K562 (cell line): ENCODE results near the gene PPP1R9B. TPM values are rescaled to one million over a fixed set of nuclear protein-coding genes. Genes with fewer than 3 reads are reported as not detected.

Source experiments
- ATAC-seq: fragments of 200-7000 bp; cut with Tn5 transposase; 3 replicates; pipeline ENCODE4 v1.9.1; 2020; ENCODE audit warnings: moderate library complexity
- BruUV-seq: library from RNA; stranded (reverse); fragments of 400-500 nt; replicated peaks from 2 replicates; lab custom pipeline; 2021; lab: Mats Ljungman, UMichigan
- CTCF ChIA-PET: fragments of 300-600 bp; formaldehyde crosslinking; extraction: SDS; loops from one replicate; lab custom pipeline; 2021; ENCODE audit warnings: low intra/inter-chr PET ratio; lab: Yijun Ruan, JAX
- POLR2A ChIA-PET: fragments of 300-600, 350-650 bp; sonication (Branson Sonifier 250); formaldehyde crosslinking; extraction: SDS; loops from one replicate; lab custom pipeline; 2021; ENCODE audit warnings: antibody characterized with exemption, inconsistent platforms; lab: Yijun Ruan, JAX
- DNase-seq, 4 experiments: peaks; one replicate each; pipeline versions ENCODE4 v3.0.0 to v3.0.0-alpha.2; 2011 to 2018; ENCODE audit warnings: low spot score in 3 of 4, mixed read lengths in 3 of 4; ENCODE audit errors: extremely low read depth in 1 of 4
- FAIRE-seq: peaks from 2 replicates; lab custom pipeline; 2011; peaks lifted over from hg19 to GRCh38; lab: Jason Lieb, UNC
- H2AFZ ChIP-seq: 2 replicates; pipeline ENCODE4 v1.6.0; 2011; ENCODE audit warnings: low read depth, low read length, control low read depth, inconsistent platforms
- H3K27ac ChIP-seq: fragments of 200-600 bp; 3 replicates; pipeline ENCODE4 v1.8.0; 2011; ENCODE audit warnings: low read depth, mild to moderate bottlenecking, control low read depth, inconsistent platforms, low read length, moderate library complexity, mixed read lengths; ENCODE audit errors: extremely low read depth
- H3K27me3 ChIP-seq, 2 experiments: fragments of 300-600 bp in 1 of 2; 2 replicates in 1 of 2; 3 replicates in 1 of 2; pipeline versions ENCODE4 v1.6.0 to v1.8.0; 2011; ENCODE audit warnings: inconsistent platforms in 2 of 2, low read length in 2 of 2, mild to moderate bottlenecking in 1 of 2, mixed read lengths in 1 of 2, moderate library complexity in 1 of 2; ENCODE audit not compliant: control insufficient read depth in 2 of 2, insufficient read depth in 2 of 2
- H3K36me3 ChIP-seq: fragments of 300-600 bp; 3 replicates; pipeline ENCODE4 v1.8.0; 2011; ENCODE audit warnings: mild to moderate bottlenecking, low read length, inconsistent platforms; ENCODE audit not compliant: control insufficient read depth, insufficient read depth
- H3K4me1 ChIP-seq, 2 experiments: fragments of 200-600 bp in 1 of 2; replicated peaks in 1 of 2; 2 replicates in 1 of 2; 3 replicates in 1 of 2; pipeline versions ENCODE4 v1.5.1 to v1.8.0; 2011; ENCODE audit warnings: inconsistent platforms in 2 of 2, low read length in 2 of 2, mild to moderate bottlenecking in 1 of 2, mixed read lengths in 1 of 2, moderate library complexity in 1 of 2; ENCODE audit not compliant: control insufficient read depth in 2 of 2, insufficient read depth in 2 of 2
- H3K4me2 ChIP-seq: 2 replicates; pipeline ENCODE4 v1.6.1; 2011; ENCODE audit warnings: low read length, control low read depth, inconsistent platforms, mixed read lengths; ENCODE audit not compliant: insufficient read depth
- H3K4me3 ChIP-seq: fragments of 200-600 bp; sonication (generic), shearing (Covaris generic); 2 replicates; pipeline ENCODE4 v1.5.1; 2016; ENCODE audit warnings: control low read depth, inconsistent platforms
- H3K79me2 ChIP-seq: fragments of 200-600 bp; 3 replicates; pipeline ENCODE4 v1.8.0; 2011; ENCODE audit warnings: low read length, inconsistent platforms; ENCODE audit not compliant: control insufficient read depth, insufficient read depth
- H3K9ac ChIP-seq, 2 experiments: 2 replicates each; pipeline versions ENCODE4 v1.6.0 to v1.6.1; 2011; ENCODE audit warnings: low read depth in 2 of 2, low read length in 2 of 2, control low read depth in 1 of 2, inconsistent platforms in 1 of 2, mild to moderate bottlenecking in 1 of 2, mixed read lengths in 1 of 2; ENCODE audit not compliant: insufficient read depth in 1 of 2
- H3K9me1 ChIP-seq: one replicate; pipeline ENCODE4 v1.6.0; 2011; ENCODE audit warnings: inconsistent platforms, mild to moderate bottlenecking, low read length, moderate library complexity; ENCODE audit not compliant: control insufficient read depth, insufficient read depth
- H3K9me3 ChIP-seq: replicated peaks from 2 replicates; pipeline ENCODE4 v1.5.1; 2011; ENCODE audit warnings: low read depth, low read length, inconsistent platforms; ENCODE audit not compliant: control insufficient read depth, insufficient read depth
- H4K20me1 ChIP-seq: replicated peaks from 2 replicates; pipeline ENCODE4 v1.6.1; 2011; ENCODE audit warnings: low read length, inconsistent platforms, mixed read lengths; ENCODE audit not compliant: control insufficient read depth, insufficient read depth
- FUS ChIP-seq: fragments of 200-400 bp; formaldehyde crosslinking; optimal IDR thresholded peaks from 2 replicates; pipeline ENCODE3; 2017; ENCODE audit warnings: low read depth, low read length
- HDAC1 ChIP-seq, 2 experiments: fragments of 450-650 bp; IDR thresholded peaks; 2 replicates each; pipeline ENCODE4 v1.6.1; 2016 to 2017; ENCODE audit warnings: inconsistent platforms in 1 of 2, mild to moderate bottlenecking in 1 of 2, moderate library complexity in 1 of 2
- KDM4B ChIP-seq, 2 experiments: fragments of 450-650 bp in 1 of 2; sonication (generic) in 1 of 2; IDR thresholded peaks; 2 replicates each; pipeline ENCODE4 v1.6.1; 2016 to 2017; ENCODE audit warnings: borderline replicate concordance in 2 of 2, antibody characterized with exemption in 1 of 2, low read depth in 1 of 2, mild to moderate bottlenecking in 1 of 2
- MCM7 ChIP-seq, 2 experiments: fragments of 450-650 bp; IDR thresholded peaks; 2 replicates each; pipeline ENCODE4 v1.6.1; 2016 to 2018
- NR2C1 ChIP-seq, 2 experiments: fragments of 450-650 bp; IDR thresholded peaks; 2 replicates each; pipeline ENCODE4 v1.6.1; 2017; ENCODE audit warnings: mild to moderate bottlenecking in 2 of 2, antibody characterized with exemption in 1 of 2, inconsistent platforms in 1 of 2, missing compliant biosample characterization in 1 of 2, missing genetic modification characterization in 1 of 2
- NR2F6 ChIP-seq: fragments of 450-650 bp; formaldehyde crosslinking; IDR thresholded peaks from 2 replicates; pipeline ENCODE4 v1.4.0; 2020; ENCODE audit warnings: mild to moderate bottlenecking
- SRSF1 ChIP-seq: fragments of 200-400 bp; formaldehyde crosslinking; IDR thresholded peaks from 2 replicates; pipeline ENCODE4 v1.6.1; 2017; ENCODE audit warnings: mild to moderate bottlenecking, low read depth, low read length, moderate library complexity
- TAF9B ChIP-seq: fragments of 450-650 bp; IDR thresholded peaks from 2 replicates; pipeline ENCODE4 v1.6.1; 2018; ENCODE audit warnings: mild to moderate bottlenecking; ENCODE audit not compliant: partially characterized antibody
- ZFP36 ChIP-seq: fragments of 150-350 bp; IDR thresholded peaks from 2 replicates; pipeline ENCODE4 v1.6.1; 2018; ENCODE audit warnings: low read length, low read depth; ENCODE audit not compliant: partially characterized antibody
- ZHX1 ChIP-seq: fragments of 150-350 bp; conservative IDR thresholded peaks from 2 replicates; pipeline ENCODE4 v1.6.1; 2014; ENCODE audit warnings: low read length
- whole genome bisulfite sequencing: fragments of 100-300 bp; shearing (Covaris generic); methylation state at CpG from one replicate; pipeline ENCODE4 v1.1.6; 2016; ENCODE audit warnings: low coverage, mixed read lengths; ENCODE audit not compliant: insufficient coverage; ENCODE audit errors: missing lambda C conversion rate; 5-methylcytosine and 5-hydroxymethylcytosine counted together
- in situ Hi-C: fragments of 300-500 bp; cut with MboI; formaldehyde crosslinking; loops from 4 replicates; pipeline ENCODE4 v1.15.0; 2018; ENCODE audit warnings: inconsistent platforms, mixed read lengths
- intact Hi-C: fragments of 100-400 bp; cut with micrococcal nuclease; formaldehyde crosslinking; loops from 2 replicates; pipeline ENCODE4 v1.14.2; 2022
- polyA plus RNA-seq, 8 experiments: library from polyadenylated mRNA; depleted of rRNA in 4 of 8; stranded (reverse) in 5 of 8; unstranded in 3 of 8; fragments of >200 nt; fragmentation: Nextera tagmentation in 2 of 8; fragmentation: Illumina TruSeq in 1 of 8; extraction: Ambion mirVana in 2 of 8; extraction: Trizol in 1 of 8; gene quantifications; 2 replicates each; pipeline versions ENCODE4 v1.2.1 to v1.2.3, GENCODE V29; 2011 to 2014; ENCODE audit warnings: inconsistent platforms in 1 of 8, missing spikeins in 1 of 8
- total RNA-seq, 7 experiments: library from RNA; depleted of rRNA in 6 of 7; stranded (reverse); fragments of >200 nt in 6 of 7; fragmentation: Illumina TruSeq in 2 of 7; extraction: Trizol in 2 of 7; gene quantifications; 2 replicates each; pipeline versions ENCODE4 v1.2.1 to v1.2.3, GENCODE V29; 2011 to 2021; ENCODE audit warnings: low replicate concordance in 1 of 7

PPP1R9B gene
- total and polyA plus RNA-seq, 9 of the 15 experiments (the other 6 are each of a cell fraction or from before 2014, with no cell fraction given): 0.10 to 63.5 (median 24.7) TPM

GRCh38 chr17:50103941-50104340 is 46.5 kb downstream of the PPP1R9B start:
- H4K20me1 ChIP-seq: peaks cover 3% of the 10 kb centered on the region; the same call in 1 of the 2 replicates
- H2AFZ ChIP-seq: no peak overlapping the region
- no peak overlapping the region for H3K4me3 ChIP-seq
- no peak overlapping the region for H3K27ac ChIP-seq
- no peak for ATAC-seq
- H3K4me1 ChIP-seq: peaks cover 29 to 33% of the 10 kb centered on the region in 2 experiments
- peaks cover 4 to 48% of the 10 kb centered on the region in 2 experiments; a peak in 3 of 5 replicates for H3K27me3 ChIP-seq
- H3K4me2 ChIP-seq: no peak overlapping the region
- FAIRE-seq: no peak
- intact Hi-C loops: no loop called here
- no peaks in the 10 kb centered on the region for H3K9me3 ChIP-seq
- TF ChIP-seq MCM7 (IDR thresholded peaks at IDR 0.05) (no peak), NR2F6 (CRISPR knock-in tag) (no peak), NR2C1 (IDR thresholded peaks at IDR 0.05) (no peak), NR2C1 (tag; IDR thresholded peaks at IDR 0.05) (no peak), SRSF1 (no peak), ZHX1 (no peak), KDM4B (IDR thresholded peaks at IDR 0.05; ENCODE audit: borderline replicate concordance in 2 of 2, low read depth in 1 of 2) (no peak), ZFP36 (no peak), TAF9B (no peak), HDAC1 (IDR thresholded peaks at IDR 0.05) (no peak), FUS (no peak)
- POLR2A ChIA-PET: no interaction called here
- peaks cover 4% of the 10 kb centered on the region for H3K9me1 ChIP-seq
- in situ Hi-C loops: no loop called here
- H3K36me3 ChIP-seq: no peaks in the 10 kb centered on the region
- DNase-seq: no peak
- CTCF ChIA-PET: interaction anchor here (0.6 kb wide), 1 partner anchor 10 kb away, joined by 3 read pairs; no protein-coding TSS in a partner anchor
- H3K9ac ChIP-seq: no peak overlapping the region
- BruUV-seq: no TSS peak
- H3K79me2 ChIP-seq: no peaks in the 10 kb centered on the region
- WGBS: 7% methylated on average over 4 of the region's 5 CpGs
